Immature natural killer cell (primary cell): ENCODE results near the gene GGT7. TPM values are rescaled to one million over a fixed set of nuclear protein-coding genes. Genes with fewer than 3 reads are reported as not detected.
"Not testable (repeated sequence)": the region's sequence is repeated elsewhere in the genome, so short reads cannot be mapped to it uniquely, and the experiment has no call there.

ENCODE experiments used
- DNase-seq, 3 donors: peaks; one replicate each; pipeline ENCODE4 v3.0.0; 2022; ENCODE audit warnings: mixed read lengths in 1 of 3
- H3K27ac Mint-ChIP-seq, 6 donors: one replicate each; pipeline ENCODE4 v1.8.0; 2020; ENCODE audit warnings: mixed read lengths in 6 of 6, mild to moderate bottlenecking in 5 of 6, inconsistent platforms in 4 of 6, moderate library complexity in 3 of 6
- H3K27me3 Mint-ChIP-seq, 3 donors: one replicate each; pipeline ENCODE4 v1.8.0; 2020 to 2021; ENCODE audit warnings: low read depth in 3 of 3, mild to moderate bottlenecking in 3 of 3, mixed read lengths in 3 of 3, moderate library complexity in 3 of 3, inconsistent platforms in 1 of 3
- H3K36me3 Mint-ChIP-seq, 3 donors: one replicate each; pipeline ENCODE4 v1.8.0; 2020; ENCODE audit warnings: mixed read lengths in 3 of 3, inconsistent platforms in 2 of 3, mild to moderate bottlenecking in 2 of 3
- H3K4me1 Mint-ChIP-seq, 2 donors: one replicate each; pipeline ENCODE4 v1.8.0; 2020; ENCODE audit warnings: inconsistent platforms in 2 of 2, mild to moderate bottlenecking in 2 of 2, mixed read lengths in 2 of 2, moderate library complexity in 1 of 2
- H3K4me3 Mint-ChIP-seq, 5 donors: one replicate each; pipeline ENCODE4 v1.8.0; 2020; ENCODE audit warnings: mild to moderate bottlenecking in 5 of 5, mixed read lengths in 5 of 5, inconsistent platforms in 3 of 5, moderate library complexity in 3 of 5
- H3K9me3 Mint-ChIP-seq, 6 donors: one replicate each; pipeline ENCODE4 v1.8.0; 2020; ENCODE audit warnings: mild to moderate bottlenecking in 6 of 6, mixed read lengths in 6 of 6, inconsistent platforms in 4 of 6, moderate library complexity in 3 of 6
- polyA plus RNA-seq, 3 donors: library from polyadenylated mRNA; unstranded; fragments of 300-500 nt; fragmentation: Illumina TruSeq; gene quantifications; one replicate each; pipeline ENCODE4 v1.2.3, GENCODE V29; 2021

Gene GGT7
- polyA plus RNA-seq, 3 donors from 2014 or later = 0.85 to 2.6 (median 0.94) TPM

DNA sequence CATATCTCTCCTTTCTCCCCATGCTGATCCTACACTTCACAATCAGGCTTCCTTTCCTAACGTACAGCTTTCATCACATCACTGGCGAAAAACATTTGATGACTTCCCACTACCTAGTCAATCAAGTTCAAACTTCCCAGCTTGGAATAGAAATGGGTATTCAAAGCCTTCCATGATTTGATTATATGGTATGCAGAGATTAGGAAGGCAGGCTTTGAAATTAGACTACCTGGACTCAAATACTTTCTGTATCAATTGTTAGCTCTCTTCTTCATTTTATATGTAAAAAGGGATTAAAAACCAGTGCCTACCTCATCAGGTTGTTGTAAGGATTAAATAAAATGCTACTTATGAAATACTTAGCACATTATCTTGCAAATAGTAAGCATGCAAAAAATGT lies 54.9 kb downstream of the GGT7 start:
- peak overlapping the region in 1 of 6 donors; percentile 67 for H3K27ac Mint-ChIP-seq
- no peak overlapping the region for H3K4me3 Mint-ChIP-seq
- H3K27me3 Mint-ChIP-seq = no peaks in the 10 kb centered on the region
- H3K9me3 Mint-ChIP-seq = no peaks in the 10 kb centered on the region
- H3K4me1 Mint-ChIP-seq = peaks cover 54 to 69% of the 10 kb centered on the region in 2 donors
- no peak for DNase-seq
- peaks cover 0 to 5% (median 0%) of the 10 kb centered on the region in 3 donors for H3K36me3 Mint-ChIP-seq

GRCh38 chr20:34817072-34817471 lies 55.6 kb downstream of the GGT7 start:
- H3K4me3 Mint-ChIP-seq = no peak overlapping the region
- no peak for DNase-seq
- no peaks in the 10 kb centered on the region for H3K27me3 Mint-ChIP-seq
- H3K27ac Mint-ChIP-seq = no peak overlapping the region
- peaks cover 0 to 4% (median 0%) of the 10 kb centered on the region in 3 donors for H3K36me3 Mint-ChIP-seq
- H3K9me3 Mint-ChIP-seq = no peaks in the 10 kb centered on the region
- peaks cover 47 to 69% of the 10 kb centered on the region in 2 donors for H3K4me1 Mint-ChIP-seq

DNA sequence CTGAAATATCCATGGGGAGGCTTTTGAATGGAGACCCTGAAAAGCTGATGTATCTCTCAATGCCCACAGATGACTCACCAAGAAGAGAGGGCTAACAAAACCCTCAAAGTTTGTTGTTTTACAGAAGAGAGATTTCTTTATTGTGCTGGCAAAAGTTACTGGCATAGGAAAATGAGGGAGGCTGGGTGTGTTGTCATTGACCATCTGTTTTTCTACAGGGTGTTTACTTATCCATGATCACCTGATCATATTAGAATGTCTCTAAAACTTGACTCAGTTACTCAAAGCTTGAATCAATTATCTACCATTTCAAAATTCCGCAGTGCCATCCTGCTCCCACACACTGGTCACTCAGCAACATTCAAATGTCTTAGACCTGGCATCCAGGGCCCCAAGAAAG lies 57.0 kb downstream of the GGT7 start:
- peak overlapping the region in 2 of 6 donors; percentile 12 to 46 for H3K27ac Mint-ChIP-seq

GRCh38 chr20:34808583-34808982 lies 64.1 kb downstream of the GGT7 start:
- no peak overlapping the region for H3K27ac Mint-ChIP-seq
- DNase-seq = no peak
- H3K4me3 Mint-ChIP-seq = no peak overlapping the region
- H3K4me1 Mint-ChIP-seq = peaks cover 14 to 47% of the 10 kb centered on the region in 2 donors
- no peaks in the 10 kb centered on the region for H3K36me3 Mint-ChIP-seq
- no peaks in the 10 kb centered on the region for H3K27me3 Mint-ChIP-seq
- H3K9me3 Mint-ChIP-seq = no peaks in the 10 kb centered on the region

More for the DNA sequence above, 57.0 kb downstream of the GGT7 start:
- no peaks in the 10 kb centered on the region for H3K27me3 Mint-ChIP-seq
- no peaks in the 10 kb centered on the region for H3K36me3 Mint-ChIP-seq
- no peak overlapping the region for H3K4me3 Mint-ChIP-seq
- no peaks in the 10 kb centered on the region for H3K9me3 Mint-ChIP-seq
- no peak for DNase-seq
- H3K4me1 Mint-ChIP-seq = peaks cover 40 to 69% of the 10 kb centered on the region in 2 donors

DNA sequence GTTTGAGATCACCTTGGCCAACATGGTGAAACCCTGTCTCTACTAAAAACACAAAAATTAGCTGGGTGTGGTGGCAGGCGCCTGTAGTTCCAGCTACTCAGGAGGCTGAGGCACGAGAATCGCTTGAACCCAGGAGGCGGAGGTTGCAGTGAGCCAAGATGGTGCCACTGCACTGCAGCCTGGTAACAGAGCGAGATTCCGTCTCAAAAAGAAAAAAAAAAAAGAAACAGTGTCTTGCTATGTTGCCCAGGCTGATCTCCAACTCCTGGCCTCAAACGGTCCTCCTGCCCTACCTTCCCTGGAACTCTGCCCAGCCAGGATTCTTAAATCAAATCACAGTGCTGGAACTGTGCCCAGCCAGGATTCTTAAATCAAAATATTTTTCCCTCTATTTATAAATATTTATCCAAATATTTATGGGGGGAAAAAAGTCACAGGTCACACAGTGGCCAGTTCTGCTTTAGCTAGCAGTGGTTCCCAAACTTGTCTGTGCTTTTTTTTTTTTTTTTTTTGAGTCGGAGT lies 64.7 kb downstream of the GGT7 start:
- H3K4me1 Mint-ChIP-seq = peaks cover 14 to 46% of the 10 kb centered on the region in 2 donors
- H3K36me3 Mint-ChIP-seq, H3K27ac Mint-ChIP-seq, H3K4me3 Mint-ChIP-seq, DNase-seq, H3K27me3 Mint-ChIP-seq, H3K9me3 Mint-ChIP-seq: not testable (repeated sequence)

DNA sequence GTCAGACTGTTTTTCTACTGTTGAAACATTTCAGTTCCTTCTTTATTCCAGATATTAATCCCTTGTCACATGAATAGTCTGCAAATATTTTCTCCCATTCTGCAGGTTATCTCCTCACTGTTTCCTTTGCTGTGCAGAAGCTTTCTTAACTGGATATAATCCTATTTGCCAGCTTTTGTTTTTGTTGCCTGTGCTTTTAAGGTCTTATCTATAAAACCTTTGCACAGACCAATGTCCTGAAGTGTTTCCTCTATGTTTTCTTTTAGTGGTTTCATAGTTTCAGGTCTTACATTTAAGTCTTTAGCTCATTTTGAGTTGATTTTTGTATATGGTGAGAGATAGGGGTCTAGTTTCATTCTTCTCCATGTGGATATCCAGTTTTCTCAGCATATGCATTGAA lies 66.4 kb downstream of the GGT7 start:
- no peak for DNase-seq
- Mint-ChIP-seq H3K27me3 (no peaks in the 10 kb centered on the region), H3K4me3 (no peak overlapping the region), H3K4me1 (peaks cover 13 to 40% of the 10 kb centered on the region in 2 donors), H3K27ac (peak overlapping the region in 1 of 6 donors; percentile 43), H3K36me3 (no peaks in the 10 kb centered on the region), H3K9me3 (no peaks in the 10 kb centered on the region)

GRCh38 chr20:34798871-34799270 lies 73.8 kb downstream of the GGT7 start:
- peak overlapping the region in 1 of 6 donors; percentile 37 for H3K27ac Mint-ChIP-seq
- no peak overlapping the region for H3K4me3 Mint-ChIP-seq
- no peaks in the 10 kb centered on the region for H3K9me3 Mint-ChIP-seq
- H3K4me1 Mint-ChIP-seq = peaks cover 43 to 67% of the 10 kb centered on the region in 2 donors
- H3K36me3 Mint-ChIP-seq = no peaks in the 10 kb centered on the region
- DNase-seq = no peak
- no peaks in the 10 kb centered on the region for H3K27me3 Mint-ChIP-seq

DNA sequence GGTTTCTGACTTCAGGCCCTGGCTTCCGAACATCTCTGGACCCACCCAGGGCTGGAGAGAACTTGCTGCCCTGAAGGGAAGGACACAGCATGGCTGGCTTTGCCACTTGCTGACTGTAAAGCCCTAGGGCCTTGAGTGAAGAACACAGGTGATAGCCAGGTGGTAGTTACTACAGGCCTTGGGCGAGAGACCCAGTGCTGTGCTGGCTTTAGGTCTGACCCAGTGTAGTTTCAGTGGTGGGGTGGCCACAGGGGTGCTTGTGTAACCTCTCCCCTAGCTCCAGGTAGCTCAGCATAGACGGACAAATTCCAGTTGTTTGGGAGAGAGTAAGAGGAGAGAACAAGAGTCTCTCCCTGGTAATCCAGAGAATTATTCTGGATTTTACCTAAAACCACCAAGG lies 74.3 kb downstream of the GGT7 start:
- peaks cover 43 to 72% of the 10 kb centered on the region in 2 donors for H3K4me1 Mint-ChIP-seq
- DNase-seq = no peak

GRCh38 chr20:34797012-34797995 lies 75.4 kb downstream of the GGT7 start:
- H3K9me3 Mint-ChIP-seq = no peaks in the 10 kb centered on the region
- DNase-seq = no peak
- no peak overlapping the region for H3K27ac Mint-ChIP-seq
- no peak overlapping the region for H3K4me3 Mint-ChIP-seq
- no peaks in the 10 kb centered on the region for H3K27me3 Mint-ChIP-seq
- H3K4me1 Mint-ChIP-seq = peaks cover 44 to 72% of the 10 kb centered on the region in 2 donors
- no peaks in the 10 kb centered on the region for H3K36me3 Mint-ChIP-seq

More for the DNA sequence above, 74.3 kb downstream of the GGT7 start:
- Mint-ChIP-seq H3K36me3 (no peaks in the 10 kb centered on the region), H3K27ac (no peak overlapping the region), H3K9me3 (no peaks in the 10 kb centered on the region), H3K27me3 (no peaks in the 10 kb centered on the region), H3K4me3 (no peak overlapping the region)

Other genes with a start within 250 kb of the GGT7 start
- gene PIGU, start 195.8 kb downstream of the GGT7 start, polyA plus RNA-seq = 10 to 100 TPM; 19.3 to 34.7 (median 25.3) TPM
- 1 to 10 TPM in 1 of 3 donors, under 1 TPM in 2; 0.09 to 1.8 (median 0.53) TPM for gene TP53INP2, start 168.5 kb downstream of the GGT7 start, polyA plus RNA-seq
- 10 to 100 TPM in 1 of 3 donors, 1 to 10 TPM in 1, under 1 TPM in 1; 0.65 to 17.3 (median 3.0) TPM for gene NCOA6, start 47.2 kb downstream of the GGT7 start, polyA plus RNA-seq
- 1 to 10 TPM; 1.5 to 4.9 (median 3.5) TPM for gene ACSS2, start 3.8 kb upstream of the GGT7 start, polyA plus RNA-seq
- gene GSS, start 83.0 kb upstream of the GGT7 start, polyA plus RNA-seq = 10 to 100 TPM; 32.4 to 60.6 (median 45.7) TPM
- gene MYH7B, start 83.0 kb upstream of the GGT7 start, polyA plus RNA-seq = not detected
- 10 to 100 TPM; 58.0 to 89.0 (median 72.5) TPM for gene TRPC4AP, start 220.0 kb upstream of the GGT7 start, polyA plus RNA-seq